Activated T-helper 1 cell treated with anti-CD3 and anti-CD28 coated beads, Interleukin-12 subunit alpha, Interleukin-12 subunit beta, Interleukin-2, Interleukin-4 antibody, amounts not matched to agents 30 ng/mL and 10 ng/mL and 1 ng/mL, durations not matched to agents 14 hours and 24 hours and 36 hours (primary cell): Measurements from ENCODE around the gene AGBL1. TPM values are rescaled to one million over a fixed set of nuclear protein-coding genes. Genes with fewer than 3 reads are reported as not detected.

Experiments
- DNase-seq: peaks from one replicate; pipeline ENCODE4 v3.0.0; 2021; ENCODE audit warnings: low spot score
- H3K27ac Mint-ChIP-seq: one replicate; pipeline ENCODE4 v1.8.0; 2021; ENCODE audit warnings: mild to moderate bottlenecking, mixed read lengths
- H3K27me3 Mint-ChIP-seq: one replicate; pipeline ENCODE4 v1.8.0; 2022; ENCODE audit warnings: mild to moderate bottlenecking, moderate library complexity, mixed read lengths; ENCODE audit not compliant: insufficient read depth
- H3K36me3 Mint-ChIP-seq: one replicate; pipeline ENCODE4 v1.8.0; 2021; ENCODE audit warnings: low read depth, mixed read lengths
- H3K4me1 Mint-ChIP-seq: one replicate; pipeline ENCODE4 v1.8.0; 2021; ENCODE audit warnings: low read depth, mixed read lengths
- H3K4me3 Mint-ChIP-seq: one replicate; pipeline ENCODE4 v1.8.0; 2021; ENCODE audit warnings: mild to moderate bottlenecking, moderate library complexity, mixed read lengths
- H3K9me3 Mint-ChIP-seq: one replicate; pipeline ENCODE4 v1.8.0; 2021; ENCODE audit warnings: mixed read lengths
- intact Hi-C: fragments of 100-400 bp; cut with micrococcal nuclease; formaldehyde crosslinking; loops from one replicate; pipeline ENCODE4 v1.15.1; 2024
- total RNA-seq: library from RNA; stranded (reverse); gene quantifications from 2 replicates; pipeline ENCODE4 v1.2.3, GENCODE V29; 2022

The AGBL1 gene
- total RNA-seq, 1 donor from 2014 or later = not detected

DNA sequence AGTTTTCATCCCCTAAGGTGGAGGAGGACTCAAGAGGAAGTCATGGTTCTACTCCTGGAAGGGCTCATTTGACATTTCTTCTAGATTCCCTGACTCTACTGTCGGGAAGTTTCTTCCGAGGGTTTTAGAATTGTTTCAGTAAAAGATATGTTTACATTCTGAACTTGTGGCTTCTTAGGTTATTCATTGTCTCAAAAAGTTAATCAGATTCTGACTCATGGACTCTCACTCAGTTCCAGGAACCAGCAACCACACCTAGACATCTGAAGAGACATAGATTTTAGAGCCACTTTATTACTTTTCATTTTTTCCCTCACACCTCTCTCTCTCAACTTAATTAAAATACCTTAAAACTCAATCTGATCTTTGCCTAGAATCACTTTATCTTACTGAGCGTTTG is 862.6 kb downstream of the AGBL1 start:
- no peak for DNase-seq
- Mint-ChIP-seq H3K36me3 (no peaks in the 10 kb centered on the region), H3K9me3 (peaks cover 3% of the 10 kb centered on the region), H3K4me1 (no peaks in the 10 kb centered on the region), H3K4me3 (no peak overlapping the region), H3K27me3 (no peaks in the 10 kb centered on the region), H3K27ac (no peak overlapping the region)
- intact Hi-C loops = no loop called here

GRCh38 chr15:86948719-86949118 is 869.0 kb downstream of the AGBL1 start:
- no peaks in the 10 kb centered on the region for H3K36me3 Mint-ChIP-seq
- H3K27ac Mint-ChIP-seq = no peak overlapping the region
- no peaks in the 10 kb centered on the region for H3K9me3 Mint-ChIP-seq
- no peaks in the 10 kb centered on the region for H3K27me3 Mint-ChIP-seq
- intact Hi-C loops = no loop called here
- DNase-seq = no peak
- no peaks in the 10 kb centered on the region for H3K4me1 Mint-ChIP-seq
- H3K4me3 Mint-ChIP-seq = no peak overlapping the region

GRCh38 chr15:86959254-86959653 is 879.6 kb downstream of the AGBL1 start:
- Mint-ChIP-seq H3K27ac (no peak overlapping the region), H3K27me3 (no peaks in the 10 kb centered on the region), H3K4me1 (no peaks in the 10 kb centered on the region), H3K36me3 (no peaks in the 10 kb centered on the region), H3K9me3 (no peaks in the 10 kb centered on the region), H3K4me3 (no peak overlapping the region)
- intact Hi-C loops = no loop called here
- no peak for DNase-seq

DNA sequence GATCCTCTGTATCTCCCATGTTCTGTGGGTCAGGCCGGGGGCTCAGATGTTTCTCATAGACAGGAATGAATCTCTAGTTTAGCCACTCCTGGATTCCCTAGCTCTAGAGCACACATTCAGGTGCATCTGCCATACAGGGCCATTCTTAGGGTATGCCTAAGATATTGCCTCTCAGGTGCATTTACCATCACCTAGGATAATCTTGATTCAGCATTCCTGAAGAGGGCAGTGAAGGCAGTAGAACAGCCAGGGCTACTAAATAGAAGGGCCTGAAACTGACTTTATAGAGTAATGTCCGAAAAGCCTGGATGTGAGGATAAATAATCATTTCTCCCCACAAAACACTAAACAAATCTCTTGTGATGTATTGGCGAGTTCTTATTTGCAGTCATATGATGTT is 882.0 kb downstream of the AGBL1 start:
- H3K27me3 Mint-ChIP-seq = no peaks in the 10 kb centered on the region
- no peaks in the 10 kb centered on the region for H3K4me1 Mint-ChIP-seq
- no peak overlapping the region for H3K4me3 Mint-ChIP-seq
- intact Hi-C loops = no loop called here
- no peaks in the 10 kb centered on the region for H3K9me3 Mint-ChIP-seq
- no peaks in the 10 kb centered on the region for H3K36me3 Mint-ChIP-seq
- no peak overlapping the region for H3K27ac Mint-ChIP-seq
- no peak for DNase-seq

GRCh38 chr15:86964271-86964670 is 884.6 kb downstream of the AGBL1 start:
- Mint-ChIP-seq H3K4me1 (no peaks in the 10 kb centered on the region), H3K9me3 (no peaks in the 10 kb centered on the region), H3K36me3 (no peaks in the 10 kb centered on the region), H3K27ac (no peak overlapping the region), H3K4me3 (no peak overlapping the region), H3K27me3 (no peaks in the 10 kb centered on the region)
- no peak for DNase-seq
- intact Hi-C loops = no loop called here

DNA sequence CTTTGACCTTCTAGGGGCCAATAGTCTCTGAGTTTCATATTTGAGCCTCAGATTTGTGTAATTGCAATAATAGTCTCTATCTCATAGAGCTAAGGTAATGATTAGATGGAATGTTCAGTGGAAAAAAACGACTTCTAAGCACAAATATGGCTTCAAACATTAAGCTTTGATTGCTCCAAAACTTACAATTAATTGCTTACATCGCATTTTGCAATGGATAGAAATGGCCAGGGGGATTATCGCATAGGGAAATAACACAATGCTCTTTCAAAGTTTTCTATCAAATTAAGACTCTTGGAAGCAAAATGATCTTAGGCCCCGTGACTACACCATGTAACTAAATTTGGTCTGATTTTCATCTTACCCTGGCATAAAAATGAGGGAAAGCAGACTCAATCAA is 888.6 kb downstream of the AGBL1 start:
- intact Hi-C loops = no loop called here
- Mint-ChIP-seq H3K27me3 (no peaks in the 10 kb centered on the region), H3K4me3 (no peak overlapping the region), H3K27ac (no peak overlapping the region), H3K9me3 (peaks cover 3% of the 10 kb centered on the region), H3K36me3 (no peaks in the 10 kb centered on the region), H3K4me1 (no peaks in the 10 kb centered on the region)
- DNase-seq = no peak

- Mint-ChIP-seq H3K27ac (no peak overlapping the region), H3K36me3 (no peaks in the 10 kb centered on the region), H3K9me3 (peaks cover 3% of the 10 kb centered on the region), H3K4me1 (no peaks in the 10 kb centered on the region), H3K27me3 (no peaks in the 10 kb centered on the region), H3K4me3 (no peak overlapping the region)
- no peak for DNase-seq
- intact Hi-C loops = no loop called here
Measured at GRCh38 chr15:86969364-86969763, 889.7 kb downstream of the AGBL1 start.

- Mint-ChIP-seq H3K4me1 (no peaks in the 10 kb centered on the region), H3K9me3 (peaks cover 3% of the 10 kb centered on the region), H3K36me3 (no peaks in the 10 kb centered on the region), H3K27me3 (no peaks in the 10 kb centered on the region), H3K27ac (no peak overlapping the region), H3K4me3 (no peak overlapping the region)
- no peak for DNase-seq
- intact Hi-C loops = no loop called here
Measured at GRCh38 chr15:86973284-86973844, 893.7 kb downstream of the AGBL1 start.

DNA sequence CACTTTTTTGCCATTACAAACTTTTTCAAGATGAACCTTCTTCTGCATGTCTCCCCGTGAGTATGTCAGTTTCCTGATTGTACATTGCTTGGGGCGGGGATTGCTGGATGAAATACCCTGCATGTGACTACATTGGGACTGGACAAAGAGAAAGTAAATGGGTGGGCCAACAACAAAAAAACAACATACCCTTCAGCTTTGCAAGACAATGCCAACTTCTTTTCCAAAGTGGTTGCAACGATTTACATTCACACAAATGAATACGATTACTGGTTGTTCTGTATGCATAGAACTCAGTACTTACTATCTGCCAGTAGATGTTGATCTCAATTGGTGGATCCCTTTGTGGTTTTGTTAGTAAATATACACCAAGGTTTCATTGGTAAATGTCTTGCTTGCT is 908.4 kb downstream of the AGBL1 start:
- DNase-seq = no peak
- Mint-ChIP-seq H3K27me3 (no peaks in the 10 kb centered on the region), H3K9me3 (no peaks in the 10 kb centered on the region)

DNA sequence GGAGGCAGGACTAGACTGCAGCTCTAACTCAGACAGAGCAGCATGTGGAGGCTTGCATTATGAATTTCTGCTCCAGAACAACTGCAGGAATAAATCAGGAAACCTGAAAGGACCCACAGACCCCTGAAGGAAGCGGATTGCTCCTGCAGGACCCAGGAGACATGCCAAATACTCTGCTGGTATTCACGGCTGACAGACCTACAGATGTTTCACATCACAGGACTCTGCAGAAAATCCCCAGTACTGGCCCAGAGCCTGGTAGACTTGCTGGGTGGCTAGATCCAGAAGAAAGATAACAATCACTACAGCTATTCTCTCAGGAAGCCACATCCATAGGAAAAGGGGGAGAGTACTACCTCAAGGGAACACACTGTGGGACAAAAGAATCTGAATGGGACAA is 942.1 kb downstream of the AGBL1 start:
- Mint-ChIP-seq H3K9me3 (peaks cover 40% of the 10 kb centered on the region), H3K4me1 (no peaks in the 10 kb centered on the region), H3K36me3 (no peaks in the 10 kb centered on the region), H3K4me3 (no peak overlapping the region), H3K27me3 (peaks cover 2% of the 10 kb centered on the region), H3K27ac (no peak overlapping the region)
- intact Hi-C loops = no loop called here
- DNase-seq = no peak

More for the DNA sequence above, 908.4 kb downstream of the AGBL1 start:
- no peaks in the 10 kb centered on the region for H3K4me1 Mint-ChIP-seq
- intact Hi-C loops = no loop called here
- H3K4me3 Mint-ChIP-seq = no peak overlapping the region
- H3K27ac Mint-ChIP-seq = no peak overlapping the region
- no peaks in the 10 kb centered on the region for H3K36me3 Mint-ChIP-seq

GRCh38 chr15:87031540-87032230 is 952.0 kb downstream of the AGBL1 start:
- no peak overlapping the region for H3K27ac Mint-ChIP-seq
- intact Hi-C loops = no loop called here

GRCh38 chr15:87032295-87032694 is 952.6 kb downstream of the AGBL1 start:
- Mint-ChIP-seq H3K4me1 (no peaks in the 10 kb centered on the region), H3K4me3 (no peak overlapping the region), H3K9me3 (no peaks in the 10 kb centered on the region), H3K36me3 (no peaks in the 10 kb centered on the region), H3K27me3 (peaks cover 1% of the 10 kb centered on the region), H3K27ac (no peak overlapping the region)
- DNase-seq = no peak
- intact Hi-C loops = no loop called here

More at GRCh38 chr15:87031540-87032230, 952.0 kb downstream of the AGBL1 start:
- Mint-ChIP-seq H3K27me3 (peaks cover 1% of the 10 kb centered on the region), H3K36me3 (no peaks in the 10 kb centered on the region), H3K4me3 (no peak overlapping the region), H3K4me1 (no peaks in the 10 kb centered on the region), H3K9me3 (no peaks in the 10 kb centered on the region)
- no peak for DNase-seq

GRCh38 chr15:87033056-87033455 is 953.4 kb downstream of the AGBL1 start:
- Mint-ChIP-seq H3K4me1 (no peaks in the 10 kb centered on the region), H3K27ac (no peak overlapping the region), H3K27me3 (peaks cover 1% of the 10 kb centered on the region), H3K9me3 (no peaks in the 10 kb centered on the region), H3K36me3 (no peaks in the 10 kb centered on the region), H3K4me3 (no peak overlapping the region)
- no peak for DNase-seq
- intact Hi-C loops = no loop called here

DNA sequence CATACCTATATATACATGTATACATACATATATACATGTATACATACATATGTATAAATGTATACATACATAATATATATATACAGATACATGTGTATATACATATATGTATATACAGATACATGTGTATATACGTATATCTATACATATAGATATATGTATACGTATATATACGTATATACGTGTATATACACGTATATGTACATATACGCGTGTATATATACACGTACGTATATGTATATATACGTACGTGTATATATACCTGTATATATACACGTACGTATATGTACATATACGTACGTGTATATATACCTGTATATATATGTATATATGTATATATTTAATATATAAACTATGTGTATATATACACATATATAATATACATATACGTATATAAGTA is 955.2 kb downstream of the AGBL1 start:
- H3K4me3 Mint-ChIP-seq = no peak overlapping the region
- H3K4me1 Mint-ChIP-seq = no peaks in the 10 kb centered on the region
- intact Hi-C loops = no loop called here
- no peak for DNase-seq
- no peak overlapping the region for H3K27ac Mint-ChIP-seq
- no peaks in the 10 kb centered on the region for H3K36me3 Mint-ChIP-seq
- H3K9me3 Mint-ChIP-seq = no peaks in the 10 kb centered on the region
- peaks cover 1% of the 10 kb centered on the region for H3K27me3 Mint-ChIP-seq
